Pons (tissue), 1 donor: ENCODE data around the gene PVR.
"Not testable (repeated sequence)": the region's sequence is repeated elsewhere in the genome, so short reads cannot be mapped to it uniquely, and the experiment has no call there.

Source experiments
- DNase-seq: peaks from one replicate; pipeline ENCODE4 v3.0.0-alpha.2; 2016; ENCODE audit warnings: low spot score

The PVR gene

GRCh38 chr19:44643605-44644401 is at the start of gene PVR:
Gene PVR (plus strand): TSS chr19:44643910. CDS start chr19:44644097, 187 bp downstream.
- peak; percentile 54 for DNase-seq

- no peak for DNase-seq
These were observed 47.1 kb upstream of the PVR start for GRCh38 chr19:44596428-44597130.

GRCh38 chr19:44597131-44597491 is 46.6 kb upstream of the PVR start:
- DNase-seq, result no peak

GRCh38 chr19:44598355-44598754 is 45.4 kb upstream of the PVR start:
- no peak for DNase-seq

- no peak for DNase-seq
These were observed 44.8 kb upstream of the PVR start for GRCh38 chr19:44598880-44599279.

- no peak for DNase-seq
These were observed 43.2 kb upstream of the PVR start for GRCh38 chr19:44600466-44600865.

- no peak for DNase-seq
These were observed 41.6 kb upstream of the PVR start for GRCh38 chr19:44602081-44602480.

- peak; percentile 3 for DNase-seq
These were observed 40.3 kb upstream of the PVR start for GRCh38 chr19:44603201-44603945.

- no peak for DNase-seq
These were observed 39.5 kb upstream of the PVR start for GRCh38 chr19:44604241-44604640.

- no peak for DNase-seq
These were observed 38.2 kb upstream of the PVR start for GRCh38 chr19:44605547-44605946.

- DNase-seq, result peak; percentile 3
These were observed 36.7 kb upstream of the PVR start for GRCh38 chr19:44607049-44607448.

GRCh38 chr19:44607917-44608316 is 35.8 kb upstream of the PVR start:
- no peak for DNase-seq

GRCh38 chr19:44608391-44608821 is 35.3 kb upstream of the PVR start:
- DNase-seq, result no peak

GRCh38 chr19:44609219-44609618 is 34.5 kb upstream of the PVR start:
- no peak for DNase-seq

GRCh38 chr19:44610497-44610896 is 33.2 kb upstream of the PVR start:
- DNase-seq, result not testable (repeated sequence)

- no peak for DNase-seq
These were observed 31.9 kb upstream of the PVR start for GRCh38 chr19:44611812-44612295.

- DNase-seq, result no peak
These were observed 30.2 kb upstream of the PVR start, which contains the start of gene IGSF23 for GRCh38 chr19:44613295-44614178. Gene IGSF23 (plus strand): TSS chr19:44613563. CDS start chr19:44613646, 83 bp downstream.

- DNase-seq, result no peak
These were observed 29.4 kb upstream of the PVR start for GRCh38 chr19:44614313-44614712.

- no peak for DNase-seq
These were observed 27.9 kb upstream of the PVR start for GRCh38 chr19:44615863-44616247.

- DNase-seq, result no peak
These were observed 26.4 kb upstream of the PVR start for GRCh38 chr19:44617110-44617880.
